ENCODE data around the gene PCBP3.
A peak's percentile ranks its signal among the peaks of the same experiment; 100 is the strongest.

PCBP3 gene

GRCh38 chr21:45724994-45725843 lies 81.7 kb downstream of the PCBP3 start:
- DNase-seq (ENCODE audit: low spot score): no peak

GRCh38 chr21:45725844-45726200 lies 82.3 kb downstream of the PCBP3 start:
- DNase-seq (ENCODE audit: low spot score): no peak

GRCh38 chr21:45726438-45726837 lies 82.9 kb downstream of the PCBP3 start:
- no peak for DNase-seq (ENCODE audit: low spot score)

GRCh38 chr21:45727390-45727789 lies 83.9 kb downstream of the PCBP3 start:
- DNase-seq (ENCODE audit: low spot score): no peak

GRCh38 chr21:45735259-45736000 lies 91.9 kb downstream of the PCBP3 start:
- DNase-seq (ENCODE audit: low spot score): no peak

GRCh38 chr21:45736042-45736689 lies 92.6 kb downstream of the PCBP3 start:
- DNase-seq (ENCODE audit: low spot score): no peak

GRCh38 chr21:45736690-45737484 lies 93.4 kb downstream of the PCBP3 start:
- no peak for DNase-seq (ENCODE audit: low spot score)

- no peak for DNase-seq (ENCODE audit: low spot score)
Measured at GRCh38 chr21:45737485-45738166, 94.1 kb downstream of the PCBP3 start.

GRCh38 chr21:45739218-45740087 lies 95.9 kb downstream of the PCBP3 start:
- no peak for DNase-seq (ENCODE audit: low spot score)

- DNase-seq (ENCODE audit: low spot score): no peak
Measured at GRCh38 chr21:45740088-45740440, 96.5 kb downstream of the PCBP3 start.

- DNase-seq (ENCODE audit: low spot score): no peak
Measured at GRCh38 chr21:45740491-45741357, 97.2 kb downstream of the PCBP3 start.

- no peak for DNase-seq (ENCODE audit: low spot score)
Measured at GRCh38 chr21:45741691-45742090, 98.2 kb downstream of the PCBP3 start.

GRCh38 chr21:45742247-45742646 lies 98.7 kb downstream of the PCBP3 start:
- DNase-seq (ENCODE audit: low spot score): no peak

GRCh38 chr21:45745256-45745655 lies 101.7 kb downstream of the PCBP3 start:
- no peak for DNase-seq (ENCODE audit: low spot score)

- no peak for DNase-seq (ENCODE audit: low spot score)
Measured at GRCh38 chr21:45747233-45747766, 103.8 kb downstream of the PCBP3 start.

GRCh38 chr21:45747802-45748445 lies 104.4 kb downstream of the PCBP3 start:
- DNase-seq (ENCODE audit: low spot score): peak; percentile 69

- no peak for DNase-seq (ENCODE audit: low spot score)
Measured at GRCh38 chr21:45748593-45748992, 105.1 kb downstream of the PCBP3 start.

GRCh38 chr21:45749974-45750373 lies 106.4 kb downstream of the PCBP3 start:
- no peak for DNase-seq (ENCODE audit: low spot score)

GRCh38 chr21:45750936-45751335 lies 107.4 kb downstream of the PCBP3 start:
- DNase-seq (ENCODE audit: low spot score): no peak

Data from AG08396 (cell line).